Kidney (tissue), 14 donors: ENCODE data around the gene STK24. TPM values are rescaled to one million over a fixed set of nuclear protein-coding genes. Genes with fewer than 3 reads are reported as not detected.

Experiments used
- DNase-seq, 5 donors: peaks; one replicate each; pipeline ENCODE4 v3.0.0-alpha.2; 2013 to 2020
- FAIRE-seq: peaks from 2 replicates; lab custom pipeline; 2012; peaks lifted over from hg19 to GRCh38; lab: Jason Lieb, UNC
- H3K27ac ChIP-seq, 2 donors: one replicate each; pipeline ENCODE4 v1.7.0; 2013; ENCODE audit warnings: low read depth in 2 of 2, low read length in 2 of 2, inconsistent platforms in 1 of 2
- H3K27me3 ChIP-seq: one replicate; pipeline ENCODE4 v1.7.1; 2013; ENCODE audit warnings: low read length, inconsistent platforms; ENCODE audit not compliant: control insufficient read depth, insufficient read depth
- H3K36me3 ChIP-seq, 3 donors: one replicate each; pipeline versions ENCODE4 v1.7.0 to v1.7.1; 2013; ENCODE audit warnings: low read length in 3 of 3, control low read depth in 1 of 3, inconsistent platforms in 1 of 3; ENCODE audit not compliant: insufficient read depth in 3 of 3, control insufficient read depth in 2 of 3
- H3K4me1 ChIP-seq, 3 donors: one replicate each; pipeline versions ENCODE4 v1.7.0 to v1.7.1; 2013; ENCODE audit warnings: low read length in 3 of 3, inconsistent platforms in 1 of 3, low read depth in 1 of 3; ENCODE audit not compliant: control insufficient read depth in 2 of 3, insufficient read depth in 2 of 3
- H3K4me3 ChIP-seq, 3 donors: one replicate each; pipeline versions ENCODE4 v1.7.0 to v1.8.1; 2013; ENCODE audit warnings: low read length in 3 of 3, control low read depth in 1 of 3, inconsistent platforms in 1 of 3
- H3K9ac ChIP-seq, 3 donors: one replicate each; pipeline versions ENCODE4 v1.7.0 to v1.7.1; 2013; ENCODE audit warnings: low read length in 3 of 3, control low read depth in 1 of 3, inconsistent platforms in 1 of 3
- H3K9me3 ChIP-seq, 3 donors: one replicate each; pipeline versions ENCODE4 v1.7.0 to v1.7.1; 2013; ENCODE audit warnings: low read length in 3 of 3, control low read depth in 1 of 3, inconsistent platforms in 1 of 3; ENCODE audit not compliant: control insufficient read depth in 2 of 3, insufficient read depth in 1 of 3
- intact Hi-C: fragments of 100-400 bp; cut with DNase I; formaldehyde crosslinking; loops from one replicate; pipeline ENCODE4 v1.11.1; 2022
- polyA plus RNA-seq: library from polyadenylated mRNA; stranded (reverse); fragments of 350-450 nt; fragmentation: Illumina TruSeq; extraction: RNeasy Lipid Tissue Mini Kit (QIAGEN cat#74804); gene quantifications from one replicate; pipeline ENCODE4 v1.2.3, GENCODE V29; 2014; ENCODE audit warnings: low read depth, low replicate concordance; ENCODE audit not compliant: insufficient read depth
- total RNA-seq: library from RNA; stranded (reverse); fragmentation: NEBNext Ultra II Directional; extraction: Animal tissue kit (Norgen Biotek cat#: 25700); gene quantifications from one replicate; pipeline ENCODE4 v1.2.1, GENCODE V29; 2021
- TF ChIP-seq, protein P1 (sequence below): IDR thresholded peaks from 3 replicates; pipeline ENCODE4 v1.5.1; 2012; ENCODE audit warnings: mild to moderate bottlenecking, moderate library complexity, borderline replicate concordance; ENCODE audit not compliant: insufficient read depth; ENCODE audit errors: extremely low read depth
- donor health status: control.
- donor health status: control.
- donor health status: control.
- donor health status: control.
- donor health status: control.
- donor health status: DM: yes; HTN: yes; CAD: no.
- donor health status: Normal renal cell carcinoma (clear cell type).

The STK24 gene
- total and polyA plus RNA-seq, 2 donors from 2014 or later = 56.7 to 122 TPM

DNA sequence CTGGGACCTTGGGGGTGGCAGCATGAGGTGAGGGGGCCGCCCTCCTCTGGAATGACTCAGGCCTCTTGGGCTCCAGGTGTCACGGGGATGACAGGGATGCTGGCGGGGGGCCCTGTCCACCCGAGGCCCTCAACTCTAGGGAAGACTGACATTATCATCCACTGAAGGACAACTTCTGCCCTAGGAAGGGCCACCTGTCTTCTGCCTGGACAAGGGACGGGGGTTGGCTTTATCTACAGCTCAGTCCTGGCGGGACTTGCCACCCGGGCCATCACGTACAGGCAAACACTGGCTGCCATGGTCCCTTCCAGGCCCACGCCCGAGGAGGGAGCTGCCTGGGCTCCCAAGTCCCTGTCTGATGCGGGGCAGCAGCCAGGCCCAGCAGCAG is 130.7 kb downstream of the STK24 start:
- TF ChIP-seq, protein P1, sequence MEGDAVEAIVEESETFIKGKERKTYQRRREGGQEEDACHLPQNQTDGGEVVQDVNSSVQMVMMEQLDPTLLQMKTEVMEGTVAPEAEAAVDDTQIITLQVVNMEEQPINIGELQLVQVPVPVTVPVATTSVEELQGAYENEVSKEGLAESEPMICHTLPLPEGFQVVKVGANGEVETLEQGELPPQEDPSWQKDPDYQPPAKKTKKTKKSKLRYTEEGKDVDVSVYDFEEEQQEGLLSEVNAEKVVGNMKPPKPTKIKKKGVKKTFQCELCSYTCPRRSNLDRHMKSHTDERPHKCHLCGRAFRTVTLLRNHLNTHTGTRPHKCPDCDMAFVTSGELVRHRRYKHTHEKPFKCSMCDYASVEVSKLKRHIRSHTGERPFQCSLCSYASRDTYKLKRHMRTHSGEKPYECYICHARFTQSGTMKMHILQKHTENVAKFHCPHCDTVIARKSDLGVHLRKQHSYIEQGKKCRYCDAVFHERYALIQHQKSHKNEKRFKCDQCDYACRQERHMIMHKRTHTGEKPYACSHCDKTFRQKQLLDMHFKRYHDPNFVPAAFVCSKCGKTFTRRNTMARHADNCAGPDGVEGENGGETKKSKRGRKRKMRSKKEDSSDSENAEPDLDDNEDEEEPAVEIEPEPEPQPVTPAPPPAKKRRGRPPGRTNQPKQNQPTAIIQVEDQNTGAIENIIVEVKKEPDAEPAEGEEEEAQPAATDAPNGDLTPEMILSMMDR = no peak
- Histone ChIP-seq H3K9me3 (no peaks in the 10 kb centered on the region), H3K27ac (no peak overlapping the region), H3K4me3 (no peak overlapping the region), H3K4me1 (peaks cover 0 to 6% (median 5%) of the 10 kb centered on the region in 3 donors), H3K27me3 (no peaks in the 10 kb centered on the region), H3K9ac (no peak overlapping the region), H3K36me3 (peaks cover 6 to 58% (median 11%) of the 10 kb centered on the region in 3 donors)
- FAIRE-seq (no peak), DNase-seq (peak in 1 of 5 donors; percentile 69)
- intact Hi-C loops = loop anchor here (5.0 kb wide), 1 partner anchor 206 kb away; no protein-coding TSS in a partner anchor

DNA sequence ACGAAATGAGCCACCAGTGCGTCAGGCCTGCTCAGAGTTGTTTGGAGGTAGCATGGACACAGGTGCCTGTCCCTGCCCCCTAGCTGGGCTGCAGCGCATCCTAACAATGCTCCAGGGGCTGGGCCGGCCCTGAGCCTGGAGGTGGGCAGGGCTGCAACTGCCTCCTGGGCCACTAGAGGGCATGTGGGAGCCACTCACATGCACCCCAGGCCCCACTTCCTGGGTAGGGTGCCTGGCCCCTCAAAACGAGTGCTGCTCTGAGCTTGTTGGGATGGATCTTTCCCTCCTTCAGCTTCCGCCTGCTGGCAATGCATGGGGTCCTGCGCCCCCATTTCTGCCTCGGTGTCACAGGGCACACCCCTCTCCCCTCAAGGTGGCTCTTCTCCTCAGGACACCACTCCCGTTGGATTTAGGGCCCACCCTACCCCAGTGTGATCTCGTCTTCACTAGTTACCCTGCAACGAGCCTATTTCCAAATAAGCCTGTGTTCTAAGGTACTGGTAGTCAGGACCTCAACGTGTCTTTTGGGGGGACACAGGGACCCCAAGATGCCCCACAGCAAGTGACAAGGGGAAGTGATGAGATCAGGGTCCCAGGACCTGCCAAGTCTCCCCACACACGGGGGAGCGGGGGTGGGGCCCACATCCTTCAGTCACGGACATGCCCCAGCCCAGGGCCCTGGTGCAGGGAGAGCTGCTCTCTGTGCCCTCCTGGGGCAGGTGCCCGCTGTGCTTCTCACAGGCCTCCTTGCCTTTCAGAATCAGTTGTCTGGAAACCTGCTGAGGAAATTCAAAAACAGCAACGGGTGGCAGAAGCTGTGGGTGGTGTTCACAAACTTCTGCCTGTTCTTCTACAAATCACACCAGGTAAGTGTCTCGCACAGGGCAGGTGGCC is 131.3 kb downstream of the STK24 start:
- intact Hi-C loops = loop anchor here (5.0 kb wide), 1 partner anchor 207 kb away; no protein-coding TSS in a partner anchor
- H3K27me3 ChIP-seq = no peaks in the 10 kb centered on the region
- no peak overlapping the region for H3K9ac ChIP-seq
- FAIRE-seq = no peak
- H3K9me3 ChIP-seq = no peaks in the 10 kb centered on the region
- TF ChIP-seq, protein P1 = peak; percentile 92
- peaks cover 6 to 64% (median 14%) of the 10 kb centered on the region in 3 donors for H3K36me3 ChIP-seq
- peak; percentile 58 to 87 (median 69) for DNase-seq
- no peak overlapping the region for H3K4me3 ChIP-seq
- H3K4me1 ChIP-seq = peaks cover 0 to 6% (median 5%) of the 10 kb centered on the region in 3 donors
- H3K27ac ChIP-seq = no peak overlapping the region

DNA sequence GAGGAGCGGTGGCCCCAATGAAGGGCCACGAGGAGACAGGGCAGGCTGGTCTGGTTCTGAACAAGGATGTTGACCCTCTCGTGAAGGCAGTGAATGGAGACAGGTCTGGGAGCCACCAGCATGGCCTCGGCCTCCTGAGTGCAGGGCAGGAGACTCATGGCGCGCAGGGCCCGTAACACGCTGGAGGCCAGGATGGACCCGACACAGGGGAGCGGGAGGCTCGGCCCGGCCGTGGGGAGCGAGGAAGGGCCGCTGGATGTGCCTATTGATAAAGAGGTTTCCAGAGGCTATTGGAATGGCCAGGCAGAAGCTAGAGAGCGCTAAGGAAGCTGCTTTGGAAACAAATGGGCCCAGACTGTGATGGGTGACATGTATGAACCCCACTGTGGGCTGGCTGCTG is 132.5 kb downstream of the STK24 start:
- peak in 1 of 5 donors; percentile 64 for DNase-seq
- no peak overlapping the region for H3K27ac ChIP-seq
- no peaks in the 10 kb centered on the region for H3K9me3 ChIP-seq
- H3K4me1 ChIP-seq = peaks cover 0 to 5% (median 0%) of the 10 kb centered on the region in 3 donors
- intact Hi-C loops = no loop called here
- no peak overlapping the region for H3K4me3 ChIP-seq
- no peak for FAIRE-seq
- no peak overlapping the region for H3K9ac ChIP-seq
- H3K27me3 ChIP-seq = no peaks in the 10 kb centered on the region
- H3K36me3 ChIP-seq = peaks cover 6 to 72% (median 13%) of the 10 kb centered on the region in 3 donors
- TF ChIP-seq, protein P1 = no peak
